Measurements from ENCODE around the gene ANKRD50.

Gene ANKRD50

DNA sequence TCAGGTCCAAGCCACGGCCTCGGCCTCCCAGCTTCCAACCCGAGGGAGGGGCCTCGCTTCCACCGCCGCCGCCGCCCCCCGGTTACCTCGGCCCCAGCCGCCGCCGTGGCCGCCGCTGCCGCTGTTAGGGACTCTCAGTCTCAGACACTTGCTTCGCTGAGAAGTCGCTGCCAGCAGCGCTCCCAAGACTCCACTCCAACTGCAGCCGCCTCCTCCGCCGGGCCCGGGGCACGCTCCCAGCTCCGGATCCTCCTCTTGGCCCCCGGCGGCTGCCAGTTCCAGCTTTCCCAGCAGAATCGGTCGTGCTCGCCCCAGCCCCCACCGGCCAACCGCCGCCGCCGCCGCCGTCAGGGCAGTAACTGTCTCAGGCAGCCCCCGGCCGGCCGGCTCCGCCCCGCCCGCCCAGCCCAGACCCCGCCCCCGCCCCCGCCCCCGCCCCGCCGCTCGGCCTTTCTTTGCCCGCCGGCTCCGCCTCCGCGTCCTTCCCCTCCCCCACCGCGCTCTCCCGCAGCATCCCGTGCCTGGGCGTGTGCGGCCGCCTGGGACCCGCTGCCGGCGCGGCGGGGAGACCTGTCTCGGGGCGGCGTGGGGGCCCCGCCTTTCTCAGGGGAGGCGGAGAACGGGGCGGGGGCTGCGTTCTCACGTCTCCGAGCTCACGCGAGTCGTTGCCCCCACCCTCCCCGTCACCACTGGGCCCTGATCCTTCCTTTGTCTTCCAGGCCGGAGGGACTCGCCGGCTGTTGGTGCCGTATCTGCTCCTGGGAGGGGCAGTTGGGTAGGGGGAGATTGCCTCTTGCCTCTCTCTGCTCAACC lies at the start of gene ANKRD50:
ANKRD50 (minus strand) TSS at position 361 of the 813 bp plus-strand sequence. CDS start 2,221 bp downstream, outside the sequence.
- DNase-seq: peak; percentile 96

GRCh38 chr4:124757126-124757525 lies 44.6 kb upstream of the ANKRD50 start:
- no peak for DNase-seq

DNA sequence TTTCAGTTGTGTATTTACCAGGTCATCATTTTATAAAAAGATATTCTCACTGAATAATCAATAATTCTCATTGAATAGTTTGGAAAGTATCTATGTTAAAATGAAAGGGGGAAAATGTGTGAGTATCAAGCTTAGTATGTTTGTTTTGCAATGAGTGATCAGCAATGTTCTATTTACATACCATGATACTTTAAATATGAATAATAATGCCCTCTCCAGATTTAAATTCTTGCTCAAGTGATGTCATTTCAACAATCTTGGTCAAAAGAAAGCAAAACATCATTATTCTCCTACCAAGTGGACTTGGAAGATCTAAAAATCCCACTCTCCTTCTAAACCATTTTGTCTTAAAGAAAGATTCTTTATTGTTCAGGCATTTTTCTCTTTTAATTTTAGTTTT lies 42.1 kb upstream of the ANKRD50 start:
- no peak for DNase-seq

- DNase-seq: peak; percentile 15
Measured at GRCh38 chr4:124753941-124754581, 41.5 kb upstream of the ANKRD50 start.

DNA sequence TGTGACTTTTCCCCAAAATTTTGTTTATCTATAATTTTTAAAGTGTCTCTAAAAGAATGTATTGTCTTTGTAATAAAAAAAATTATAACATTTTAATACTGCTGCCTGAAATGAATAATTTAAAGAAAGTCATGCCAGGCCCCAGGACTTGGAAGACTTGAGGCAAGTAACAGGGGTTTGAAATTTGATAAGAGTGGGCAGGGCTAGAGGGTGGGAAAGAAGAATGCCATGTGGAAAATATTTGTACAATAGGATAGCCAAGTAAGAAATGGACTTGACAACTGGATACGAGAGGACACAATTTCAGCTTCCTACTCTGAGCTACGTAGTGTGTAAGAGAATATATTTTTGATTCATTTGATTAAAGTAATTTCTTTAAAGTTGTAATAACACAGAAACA lies 36.9 kb upstream of the ANKRD50 start:
- no peak for DNase-seq

- DNase-seq: no peak
Measured at GRCh38 chr4:124748965-124749364, 36.4 kb upstream of the ANKRD50 start.

DNA sequence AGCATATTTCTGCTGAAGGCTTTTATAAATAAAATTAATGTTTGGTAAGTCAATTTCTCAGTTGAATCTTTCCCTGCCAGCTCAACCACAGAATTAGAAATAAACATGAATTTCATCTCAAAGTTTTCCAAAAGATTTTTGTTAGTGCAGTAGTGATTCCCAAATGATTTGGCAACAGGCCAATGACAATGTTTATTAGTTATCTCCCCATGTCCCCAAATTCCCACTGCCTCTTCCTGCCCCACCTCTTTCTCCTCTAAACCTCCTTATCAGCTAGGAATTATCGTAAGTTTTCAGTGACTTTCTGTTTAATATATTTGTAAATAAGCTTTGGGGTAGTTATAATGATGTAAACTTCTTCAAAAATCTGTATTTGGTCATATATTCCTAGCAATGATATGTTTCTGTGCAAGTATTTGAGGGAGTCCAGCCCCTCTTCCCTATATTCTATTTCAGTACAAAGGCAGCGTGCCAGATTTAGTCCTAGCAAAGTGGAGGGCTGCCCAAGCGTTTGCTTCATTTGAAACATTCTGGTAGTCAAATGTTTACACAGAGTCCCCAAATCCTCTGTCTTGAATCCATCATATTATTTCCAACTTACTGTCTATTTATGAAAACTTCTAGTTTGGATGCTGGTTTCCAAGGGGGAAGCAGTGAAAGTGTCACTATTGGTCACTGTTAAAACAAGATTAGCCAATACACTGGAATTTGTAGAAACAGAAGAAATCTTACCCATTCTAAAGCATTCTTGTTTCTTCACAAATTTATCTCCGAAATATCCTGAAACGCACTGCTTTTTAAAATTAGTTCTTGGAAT lies 33.7 kb upstream of the ANKRD50 start:
- DNase-seq: peak; percentile 67

- no peak for DNase-seq
Measured at GRCh38 chr4:124743711-124744110, 31.2 kb upstream of the ANKRD50 start.

DNA sequence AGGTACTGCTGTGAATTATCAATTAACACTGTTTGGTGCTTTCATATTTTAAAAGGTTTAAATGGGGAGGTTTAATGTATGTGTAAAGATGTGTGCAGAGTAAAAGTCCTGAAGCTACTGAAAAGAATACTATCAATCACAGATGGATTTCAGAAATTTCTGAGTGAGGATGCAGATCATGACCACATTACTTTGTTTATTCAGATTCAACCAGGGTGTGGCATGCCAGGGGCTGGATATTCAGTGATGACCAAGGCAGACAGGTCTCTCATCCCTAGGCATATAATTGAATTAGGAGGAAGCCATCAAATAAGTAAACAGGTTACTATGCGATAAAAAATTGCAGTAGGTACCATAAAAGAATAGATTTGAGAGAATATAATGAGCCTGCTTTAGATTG lies 28.0 kb upstream of the ANKRD50 start:
- no peak for DNase-seq

- no peak for DNase-seq
Measured at GRCh38 chr4:124738994-124739393, 26.5 kb upstream of the ANKRD50 start.

- no peak for DNase-seq
Measured at GRCh38 chr4:124737619-124738018, 25.1 kb upstream of the ANKRD50 start.

- no peak for DNase-seq
Measured at GRCh38 chr4:124736526-124736925, 24.0 kb upstream of the ANKRD50 start.

DNA sequence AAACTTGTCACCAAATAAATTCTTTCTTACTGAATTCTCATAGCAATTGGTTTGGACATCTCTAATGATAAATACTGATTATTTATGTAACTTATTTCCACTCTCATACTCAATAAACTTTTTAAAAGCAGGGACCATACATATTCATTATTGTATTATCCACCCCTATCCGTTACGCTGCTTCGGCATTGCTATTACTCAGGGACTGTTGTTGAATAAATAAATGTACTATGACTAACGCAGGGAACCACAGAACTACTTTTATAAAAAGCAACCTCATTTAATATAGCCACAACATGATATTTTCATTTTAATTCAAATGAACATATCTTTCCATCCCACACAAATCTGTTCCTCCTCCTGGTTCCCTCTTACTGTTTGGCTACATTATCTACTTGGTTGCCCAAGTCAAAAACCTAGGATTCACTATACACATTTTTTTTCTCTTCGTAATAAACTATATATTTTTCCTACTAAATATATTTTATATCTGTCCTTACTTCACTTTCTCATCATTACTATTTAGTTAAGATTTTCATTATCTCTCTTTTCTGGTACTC lies 14.9 kb upstream of the ANKRD50 start:
- no peak for DNase-seq

GRCh38 chr4:124726269-124726668 lies 13.7 kb upstream of the ANKRD50 start:
- no peak for DNase-seq

DNA sequence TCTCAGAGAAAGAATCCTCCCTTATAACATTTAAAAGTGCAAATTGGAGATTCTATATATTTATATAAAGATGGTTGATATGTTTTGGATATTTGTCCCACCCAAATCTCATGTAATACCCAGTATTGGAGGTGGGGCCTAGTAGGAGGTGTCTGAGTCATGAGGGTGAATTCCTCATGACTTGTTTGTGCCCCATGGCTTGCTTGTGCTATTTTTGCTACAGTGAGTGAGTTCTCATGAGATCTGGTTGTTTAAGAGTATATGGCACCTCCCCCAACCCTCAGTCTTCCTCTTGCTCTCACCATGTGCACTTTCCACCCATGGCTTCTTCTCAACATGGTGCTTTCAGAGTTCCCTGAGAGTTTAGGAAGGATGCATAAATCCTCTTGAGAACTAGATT lies 9.5 kb upstream of the ANKRD50 start:
- DNase-seq: no peak

GRCh38 chr4:124717101-124717500 lies 4.6 kb upstream of the ANKRD50 start:
- DNase-seq: no peak

- DNase-seq: peak; percentile 80
Measured at GRCh38 chr4:124713185-124713592, 657 bp upstream of the ANKRD50 start.

GRCh38 chr4:124711471-124712371 lies 811 bp downstream of the ANKRD50 start:
- peak; percentile 87 for DNase-seq

DNA sequence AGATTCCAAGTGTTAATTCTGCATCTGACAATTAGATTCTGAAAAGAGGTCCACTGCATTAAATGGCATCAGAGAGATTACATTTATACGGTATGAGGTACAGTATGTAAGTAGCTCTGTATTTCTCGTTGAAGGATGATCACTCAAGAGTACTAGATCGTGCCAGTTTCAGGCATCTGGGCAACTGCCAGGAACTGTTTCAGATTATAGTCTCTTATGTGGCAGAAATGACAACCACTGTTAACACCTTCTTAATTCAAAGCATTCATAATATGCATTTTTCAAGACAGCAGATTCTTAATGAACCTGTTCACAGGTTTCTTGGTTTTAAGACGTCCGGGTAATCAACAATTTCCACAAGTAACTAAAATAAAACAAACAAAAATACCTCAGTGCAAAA lies 1.6 kb downstream of the ANKRD50 start:
- peak; percentile 40 for DNase-seq

- DNase-seq: no peak
Measured at GRCh38 chr4:124710015-124710741, 2.4 kb downstream of the ANKRD50 start.
